Colonic mucosa (tissue), 4 donors: ENCODE data around the gene CTNND2. TPM values are rescaled to one million over a fixed set of nuclear protein-coding genes. Genes with fewer than 3 reads are reported as not detected.

Experiments
- DNase-seq: peaks from one replicate; pipeline ENCODE4 v3.0.0-alpha.2; 2020
- H3K27ac ChIP-seq: fragments of 200-600 bp; one replicate; pipeline ENCODE4 v1.8.0; 2021
- H3K27me3 ChIP-seq: fragments of 200-600 bp; one replicate; pipeline ENCODE4 v1.8.0; 2021
- H3K36me3 ChIP-seq: fragments of 200-600 bp; one replicate; pipeline ENCODE4 v1.8.0; 2021
- H3K4me1 ChIP-seq: fragments of 200-600 bp; one replicate; pipeline ENCODE4 v1.8.0; 2021; ENCODE audit warnings: mild to moderate bottlenecking
- H3K4me3 ChIP-seq: fragments of 200-600 bp; one replicate; pipeline ENCODE4 v1.8.0; 2021
- H3K9ac ChIP-seq, 2 donors: one replicate each; pipeline ENCODE4 v1.7.0; 2013; ENCODE audit warnings: control low read depth in 2 of 2, low read depth in 2 of 2, low read length in 2 of 2
- H3K9me3 ChIP-seq: fragments of 200-600 bp; one replicate; pipeline ENCODE4 v1.8.0; 2021
- intact Hi-C: fragments of 100-400 bp; cut with DNase I; formaldehyde crosslinking; loops from one replicate; pipeline ENCODE4 v1.14.1; 2022
- total RNA-seq, 2 donors: library from RNA; stranded (reverse); fragmentation: NEBNext Ultra II Directional in 1 of 2; extraction: Animal tissue kit (Norgen Biotek cat#: 25700) in 1 of 2; gene quantifications; one replicate each; pipeline ENCODE4 v1.2.1, GENCODE V29; 2021
- TF ChIP-seq, protein P1 (sequence below): fragments of 200-600 bp; IDR thresholded peaks from one replicate; pipeline ENCODE4 v1.8.0; 2022; ENCODE audit warnings: antibody characterized with exemption, mild to moderate bottlenecking
- donor health status: healthy.
- donor health status: DM: no; HTN: no; CAD: no.
- donor health status: DM: no; HTN: no; CAD: no.

CTNND2 gene
- total RNA-seq, 2 donors from 2014 or later, result 1.1 TPM

DNA sequence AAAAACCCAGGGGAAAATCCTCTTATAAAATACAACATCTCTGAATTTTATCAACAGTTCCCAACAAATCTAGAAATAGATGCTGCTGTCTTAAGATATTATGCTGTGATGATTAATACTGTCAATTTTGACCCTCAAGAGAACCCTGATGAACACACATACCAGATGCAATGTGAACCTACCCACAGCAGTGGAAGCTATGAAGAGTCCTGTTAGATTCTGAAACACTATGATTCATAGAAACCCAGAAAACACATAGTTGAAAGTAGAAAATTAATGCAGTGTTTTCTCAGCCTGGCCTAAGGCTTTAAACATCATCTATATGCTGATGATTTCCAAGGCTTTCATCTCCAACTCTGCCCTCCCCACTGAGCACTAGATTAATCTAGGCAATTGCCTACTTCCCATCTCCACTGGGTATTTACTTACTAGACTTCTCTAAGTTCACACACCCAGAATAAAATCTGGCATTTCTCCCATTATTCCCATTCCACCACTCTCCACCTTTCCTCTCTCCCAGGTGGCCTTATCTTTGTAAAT is 296.2 kb downstream of the CTNND2 start:
- DNase-seq, result no peak
- intact Hi-C loops, result no loop called here
- H3K36me3 ChIP-seq, result no peaks in the 10 kb centered on the region
- H3K4me1 ChIP-seq, result no peaks in the 10 kb centered on the region
- no peak overlapping the region for H3K27ac ChIP-seq
- no peak overlapping the region for H3K4me3 ChIP-seq
- H3K9ac ChIP-seq, result no peak overlapping the region
- no peaks in the 10 kb centered on the region for H3K27me3 ChIP-seq
- TF ChIP-seq, protein P1, sequence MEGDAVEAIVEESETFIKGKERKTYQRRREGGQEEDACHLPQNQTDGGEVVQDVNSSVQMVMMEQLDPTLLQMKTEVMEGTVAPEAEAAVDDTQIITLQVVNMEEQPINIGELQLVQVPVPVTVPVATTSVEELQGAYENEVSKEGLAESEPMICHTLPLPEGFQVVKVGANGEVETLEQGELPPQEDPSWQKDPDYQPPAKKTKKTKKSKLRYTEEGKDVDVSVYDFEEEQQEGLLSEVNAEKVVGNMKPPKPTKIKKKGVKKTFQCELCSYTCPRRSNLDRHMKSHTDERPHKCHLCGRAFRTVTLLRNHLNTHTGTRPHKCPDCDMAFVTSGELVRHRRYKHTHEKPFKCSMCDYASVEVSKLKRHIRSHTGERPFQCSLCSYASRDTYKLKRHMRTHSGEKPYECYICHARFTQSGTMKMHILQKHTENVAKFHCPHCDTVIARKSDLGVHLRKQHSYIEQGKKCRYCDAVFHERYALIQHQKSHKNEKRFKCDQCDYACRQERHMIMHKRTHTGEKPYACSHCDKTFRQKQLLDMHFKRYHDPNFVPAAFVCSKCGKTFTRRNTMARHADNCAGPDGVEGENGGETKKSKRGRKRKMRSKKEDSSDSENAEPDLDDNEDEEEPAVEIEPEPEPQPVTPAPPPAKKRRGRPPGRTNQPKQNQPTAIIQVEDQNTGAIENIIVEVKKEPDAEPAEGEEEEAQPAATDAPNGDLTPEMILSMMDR, result no peak
- H3K9me3 ChIP-seq, result no peaks in the 10 kb centered on the region

DNA sequence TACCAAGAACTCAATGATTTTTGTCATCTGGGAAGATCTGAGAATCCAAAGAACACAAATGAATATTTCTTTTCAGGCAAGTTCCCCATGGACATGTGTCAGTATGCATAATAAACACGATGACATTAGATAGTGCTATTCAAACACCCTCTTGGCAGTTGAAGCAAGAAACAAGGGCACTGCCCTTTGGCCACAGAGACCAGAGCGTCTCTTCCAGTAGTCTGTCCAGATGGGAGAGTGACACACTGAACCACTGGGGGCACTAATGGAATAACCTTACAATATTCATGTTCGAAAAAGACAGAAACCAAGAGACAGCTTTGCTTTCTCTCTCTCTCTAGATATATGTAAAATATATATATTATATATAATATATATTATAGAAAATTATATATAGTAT is 301.9 kb downstream of the CTNND2 start:
- intact Hi-C loops, result no loop called here
- H3K27me3 ChIP-seq, result no peaks in the 10 kb centered on the region
- TF ChIP-seq, protein P1, result no peak
- no peaks in the 10 kb centered on the region for H3K4me1 ChIP-seq
- no peaks in the 10 kb centered on the region for H3K9me3 ChIP-seq
- no peak overlapping the region for H3K27ac ChIP-seq
- no peak overlapping the region for H3K9ac ChIP-seq
- no peaks in the 10 kb centered on the region for H3K36me3 ChIP-seq
- DNase-seq, result no peak
- H3K4me3 ChIP-seq, result no peak overlapping the region

DNA sequence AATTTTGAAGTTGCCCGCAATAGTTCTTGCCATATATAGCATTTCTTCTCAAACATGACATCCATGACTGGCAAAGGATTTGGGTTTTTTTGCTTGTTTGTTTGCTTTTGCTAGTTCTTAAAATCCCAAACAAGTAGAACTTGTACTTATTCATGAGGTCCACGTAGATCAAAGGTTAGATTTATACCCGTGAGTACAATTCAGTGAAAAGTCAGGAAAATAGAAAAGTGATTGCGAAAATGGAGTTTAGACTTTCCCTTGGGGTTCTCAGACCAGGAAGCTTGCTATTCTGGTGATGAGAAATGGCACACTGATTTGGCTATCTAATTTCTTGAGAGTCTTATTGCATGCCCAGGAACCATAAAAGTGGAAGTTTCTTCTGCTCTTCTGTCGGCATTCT is 304.7 kb downstream of the CTNND2 start:
- intact Hi-C loops, result no loop called here
- TF ChIP-seq, protein P1, result no peak
- Histone ChIP-seq H3K27me3 (no peaks in the 10 kb centered on the region), H3K4me1 (no peaks in the 10 kb centered on the region), H3K4me3 (no peak overlapping the region), H3K27ac (no peak overlapping the region), H3K9me3 (no peaks in the 10 kb centered on the region), H3K36me3 (no peaks in the 10 kb centered on the region), H3K9ac (no peak overlapping the region)
- no peak for DNase-seq

DNA sequence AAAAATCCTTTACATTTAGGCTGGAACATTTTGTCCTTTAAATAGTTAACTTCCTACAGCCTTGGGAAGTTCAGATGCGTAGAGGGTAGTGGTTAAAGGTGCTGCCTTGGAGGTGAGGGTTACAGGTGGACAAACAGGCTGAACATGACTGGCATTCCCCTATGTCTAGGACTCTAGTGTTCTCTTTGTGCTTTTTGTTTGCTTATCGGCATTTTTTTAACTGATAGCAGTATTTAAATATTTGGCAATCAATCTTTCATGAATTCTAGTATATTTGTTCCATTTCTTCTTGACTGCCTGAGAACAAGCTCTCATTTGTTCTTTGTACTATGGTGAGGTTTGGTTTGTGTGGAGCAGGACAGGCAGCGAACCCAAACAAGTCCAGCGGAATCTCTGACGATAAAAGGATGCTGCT is 307.6 kb downstream of the CTNND2 start:
- Histone ChIP-seq H3K4me3 (no peak overlapping the region), H3K4me1 (no peaks in the 10 kb centered on the region), H3K9me3 (no peaks in the 10 kb centered on the region), H3K27ac (no peak overlapping the region), H3K36me3 (no peaks in the 10 kb centered on the region), H3K9ac (no peak overlapping the region), H3K27me3 (no peaks in the 10 kb centered on the region)
- intact Hi-C loops, result no loop called here
- DNase-seq, result no peak
- TF ChIP-seq, protein P1, result no peak

DNA sequence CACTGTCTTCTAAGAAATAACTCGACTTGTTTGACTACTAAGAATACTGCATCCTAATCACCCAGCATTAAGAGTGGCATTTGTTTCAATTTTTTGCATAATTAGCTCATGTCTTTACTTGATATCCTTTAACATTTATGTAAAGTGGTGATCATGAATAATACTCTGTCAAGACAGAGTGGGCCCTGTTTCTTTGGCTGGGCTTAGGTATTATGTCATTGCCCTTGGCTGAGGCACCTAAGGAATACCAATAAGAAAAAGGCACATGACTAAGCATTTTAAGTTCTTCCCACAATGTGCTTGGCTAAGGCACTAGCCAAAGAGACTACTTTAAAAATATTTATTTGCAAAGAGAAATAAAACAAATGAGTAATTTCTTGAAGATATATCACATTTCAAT is 308.1 kb downstream of the CTNND2 start:
- H3K9me3 ChIP-seq, result no peaks in the 10 kb centered on the region
- no peak overlapping the region for H3K27ac ChIP-seq
- DNase-seq, result no peak
- intact Hi-C loops, result no loop called here
- H3K4me3 ChIP-seq, result no peak overlapping the region
- H3K27me3 ChIP-seq, result no peaks in the 10 kb centered on the region
- TF ChIP-seq, protein P1, result no peak
- no peak overlapping the region for H3K9ac ChIP-seq
- no peaks in the 10 kb centered on the region for H3K4me1 ChIP-seq
- no peaks in the 10 kb centered on the region for H3K36me3 ChIP-seq
